ENCODE data around the gene BEND7. TPM values are rescaled to one million over a fixed set of nuclear protein-coding genes. Genes with fewer than 3 reads are reported as not detected.

Gene BEND7
- total and polyA plus RNA-seq, 9 of the 15 experiments (the other 6 are each of a cell fraction or from before 2014, with no cell fraction given) = 1.3 to 11.4 (median 5.2) TPM

DNA sequence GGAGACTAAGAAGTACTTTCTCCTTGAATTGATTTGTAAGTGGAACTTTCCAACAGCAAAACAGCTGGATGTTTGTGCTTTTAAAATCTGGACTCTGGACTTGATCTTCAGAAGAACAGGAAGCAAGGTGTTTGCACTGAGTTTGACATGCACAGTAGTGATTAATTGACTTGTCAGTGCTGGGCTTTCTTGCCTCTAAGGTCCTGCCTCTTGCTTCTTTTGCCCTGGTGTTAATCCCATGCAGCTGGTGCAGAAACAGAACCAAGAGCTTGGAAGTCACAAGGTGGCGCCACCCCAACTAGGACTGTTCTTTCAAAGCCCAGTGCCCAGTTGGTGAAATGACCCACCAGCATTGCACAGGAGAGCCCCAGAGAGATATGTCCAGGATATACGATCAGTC lies 114.0 kb downstream of the BEND7 start:
- in situ Hi-C loops (cut with MboI) = no loop called here
- Histone ChIP-seq H4K20me1 (replicated peaks; ENCODE audit: control insufficient read depth, insufficient read depth, low read length) (no peaks in the 10 kb centered on the region), H3K9me3 (replicated peaks; ENCODE audit: control insufficient read depth, insufficient read depth, low read depth, low read length) (peaks cover 18% of the 10 kb centered on the region), H3K4me2 (ENCODE audit: insufficient read depth, low read length) (no peak overlapping the region), H2AFZ (ENCODE audit: low read depth, low read length) (peak overlapping the region; percentile 43), H3K36me3 (ENCODE audit: control insufficient read depth, insufficient read depth, low read length) (no peaks in the 10 kb centered on the region), H3K9me1 (ENCODE audit: control insufficient read depth, insufficient read depth, low read length) (no peaks in the 10 kb centered on the region), H3K9ac (ENCODE audit: insufficient read depth in 1 of 2, low read depth in 2 of 2, low read length in 2 of 2) (peak overlapping the region in 1 of 2 experiments; percentile 39; a peak in 2 of 4 replicates), H3K4me1 (replicated peaks in 1 of 2; ENCODE audit: control insufficient read depth in 2 of 2, insufficient read depth in 2 of 2, low read length in 2 of 2) (peaks cover 26 to 33% of the 10 kb centered on the region in 2 experiments), H3K27ac (ENCODE audit: extremely low read depth, low read depth, low read length) (peak overlapping the region; percentile 91; the same call in 2 of the 3 replicates), H3K79me2 (ENCODE audit: control insufficient read depth, insufficient read depth, low read length) (no peaks in the 10 kb centered on the region), H3K4me3 (no peak overlapping the region), H3K27me3 (ENCODE audit: control insufficient read depth in 2 of 2, insufficient read depth in 2 of 2, low read length in 2 of 2) (no peaks in the 10 kb centered on the region)
- POLR2A ChIA-PET = interaction anchor here (0.7 kb wide), 1 partner anchor 24 kb away, joined by 3 read pairs; no protein-coding TSS in a partner anchor
- FAIRE-seq (peak; percentile 71), ATAC-seq (peak; percentile 43), DNase-seq (ENCODE audit: extremely low read depth in 1 of 4, low spot score in 3 of 4) (peak in 3 of 4 experiments; percentile 24 to 64 (median 42))
- WGBS (ENCODE audit: insufficient coverage, low coverage, missing lambda C conversion rate) = 40% methylated on average over 2 of the region's 2 CpGs
- BruUV-seq (replicated peaks) = no TSS peak
- CTCF ChIA-PET (ENCODE audit: low intra/inter-chr PET ratio) = no interaction called here
- intact Hi-C loops (cut with micrococcal nuclease) = loop anchor here (1.0 kb wide), 2 partner anchors 11 to 25 kb away; no protein-coding TSS in a partner anchor
- TF ChIP-seq ZNF436 (CRISPR knock-in tag; IDR thresholded peaks at IDR 0.05) (no peak), ZNF699 (CRISPR knock-in tag; IDR thresholded peaks at IDR 0.05; ENCODE audit: insufficient replicate concordance) (no peak), RAD21 (CRISPR knock-in tag; conservative IDR thresholded peaks at IDR 0.05 in 1 of 2, IDR thresholded peaks at IDR 0.05 in 1 of 2) (peak in 1 of 2 experiments; percentile 55; a peak in 2 of 4 replicates), FOSL1 (tag; conservative IDR thresholded peaks at IDR 0.05) (no peak), RCOR1 (IDR thresholded peaks at IDR 0.05; ENCODE audit: borderline replicate concordance in 1 of 2, low read depth in 2 of 2, low read length in 2 of 2) (peak in 1 of 2 experiments; percentile 40; a peak in 2 of 4 replicates), ZNF23 (CRISPR knock-in tag; IDR thresholded peaks at IDR 0.05) (no peak), NBN (IDR thresholded peaks at IDR 0.05; ENCODE audit: low read depth) (no peak), CBFA2T3 (IDR thresholded peaks at IDR 0.05) (peak; percentile 61), POLR2AphosphoS5 (IDR thresholded peaks at IDR 0.05; ENCODE audit: control insufficient read depth, insufficient read depth, low read depth, low read length) (no peak), TCF7L2 (IDR thresholded peaks at IDR 0.05; ENCODE audit: low read depth, low read length) (no peak), MAZ (CRISPR knock-in tag; conservative IDR thresholded peaks at IDR 0.05 in 1 of 2, IDR thresholded peaks at IDR 0.05 in 1 of 2) (no peak), ZFP30 (CRISPR knock-in tag; IDR thresholded peaks at IDR 0.05; ENCODE audit: borderline replicate concordance) (no peak)
- TF ChIP-seq, protein P1, sequence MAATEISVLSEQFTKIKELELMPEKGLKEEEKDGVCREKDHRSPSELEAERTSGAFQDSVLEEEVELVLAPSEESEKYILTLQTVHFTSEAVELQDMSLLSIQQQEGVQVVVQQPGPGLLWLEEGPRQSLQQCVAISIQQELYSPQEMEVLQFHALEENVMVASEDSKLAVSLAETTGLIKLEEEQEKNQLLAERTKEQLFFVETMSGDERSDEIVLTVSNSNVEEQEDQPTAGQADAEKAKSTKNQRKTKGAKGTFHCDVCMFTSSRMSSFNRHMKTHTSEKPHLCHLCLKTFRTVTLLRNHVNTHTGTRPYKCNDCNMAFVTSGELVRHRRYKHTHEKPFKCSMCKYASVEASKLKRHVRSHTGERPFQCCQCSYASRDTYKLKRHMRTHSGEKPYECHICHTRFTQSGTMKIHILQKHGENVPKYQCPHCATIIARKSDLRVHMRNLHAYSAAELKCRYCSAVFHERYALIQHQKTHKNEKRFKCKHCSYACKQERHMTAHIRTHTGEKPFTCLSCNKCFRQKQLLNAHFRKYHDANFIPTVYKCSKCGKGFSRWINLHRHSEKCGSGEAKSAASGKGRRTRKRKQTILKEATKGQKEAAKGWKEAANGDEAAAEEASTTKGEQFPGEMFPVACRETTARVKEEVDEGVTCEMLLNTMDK (IDR thresholded peaks at IDR 0.05; ENCODE audit: borderline replicate concordance, insufficient read depth, low read depth, low read length, poor library complexity, severe bottlenecking) = peak; percentile 26
- TF ChIP-seq, protein P2, sequence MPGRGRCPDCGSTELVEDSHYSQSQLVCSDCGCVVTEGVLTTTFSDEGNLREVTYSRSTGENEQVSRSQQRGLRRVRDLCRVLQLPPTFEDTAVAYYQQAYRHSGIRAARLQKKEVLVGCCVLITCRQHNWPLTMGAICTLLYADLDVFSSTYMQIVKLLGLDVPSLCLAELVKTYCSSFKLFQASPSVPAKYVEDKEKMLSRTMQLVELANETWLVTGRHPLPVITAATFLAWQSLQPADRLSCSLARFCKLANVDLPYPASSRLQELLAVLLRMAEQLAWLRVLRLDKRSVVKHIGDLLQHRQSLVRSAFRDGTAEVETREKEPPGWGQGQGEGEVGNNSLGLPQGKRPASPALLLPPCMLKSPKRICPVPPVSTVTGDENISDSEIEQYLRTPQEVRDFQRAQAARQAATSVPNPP (IDR thresholded peaks at IDR 0.05; ENCODE audit: borderline replicate concordance, insufficient read depth, insufficient read length) = no peak
- TF ChIP-seq, protein P3, sequence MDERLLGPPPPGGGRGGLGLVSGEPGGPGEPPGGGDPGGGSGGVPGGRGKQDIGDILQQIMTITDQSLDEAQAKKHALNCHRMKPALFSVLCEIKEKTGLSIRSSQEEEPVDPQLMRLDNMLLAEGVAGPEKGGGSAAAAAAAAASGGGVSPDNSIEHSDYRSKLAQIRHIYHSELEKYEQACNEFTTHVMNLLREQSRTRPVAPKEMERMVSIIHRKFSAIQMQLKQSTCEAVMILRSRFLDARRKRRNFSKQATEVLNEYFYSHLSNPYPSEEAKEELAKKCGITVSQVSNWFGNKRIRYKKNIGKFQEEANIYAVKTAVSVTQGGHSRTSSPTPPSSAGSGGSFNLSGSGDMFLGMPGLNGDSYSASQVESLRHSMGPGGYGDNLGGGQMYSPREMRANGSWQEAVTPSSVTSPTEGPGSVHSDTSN (CRISPR knock-in tag; IDR thresholded peaks at IDR 0.05; ENCODE audit: low read depth) = peak; percentile 26; the same call in 1 of the 2 replicates
- TF ChIP-seq, protein P3 (tag; conservative IDR thresholded peaks at IDR 0.05; ENCODE audit: low read depth) = peak; percentile 92

All from K562 (cell line).